ENCODE data around the gene ARHGAP40. TPM values are rescaled to one million over a fixed set of nuclear protein-coding genes. Genes with fewer than 3 reads are reported as not detected.

Gene ARHGAP40
- total and polyA plus RNA-seq, 2 experiments from 2014 or later = 0.21 TPM; not detected in 1

GRCh38 chr20:38697306-38697705, 95.7 kb downstream of the ARHGAP40 start (continued):
- TF ChIP-seq ZNF462 (CRISPR knock-in tag; IDR thresholded peaks at IDR 0.05) (no peak), NANOG (IDR thresholded peaks at IDR 0.05; ENCODE audit: borderline replicate concordance) (no peak), ZNF331 (CRISPR knock-in tag; IDR thresholded peaks at IDR 0.05; ENCODE audit: low read depth) (no peak), POLR2AphosphoS5 (IDR thresholded peaks at IDR 0.05; ENCODE audit: low read depth) (no peak)

GRCh38 chr20:38698541-38698940, 96.9 kb downstream of the ARHGAP40 start:
- H3K79me2 ChIP-seq (replicated peaks; ENCODE audit: insufficient read depth) = no peaks in the 10 kb centered on the region
- no peaks in the 10 kb centered on the region for H4K20me1 ChIP-seq (replicated peaks; ENCODE audit: insufficient read depth)
- no peak overlapping the region for H3K4me3 ChIP-seq
- peaks cover 6% of the 10 kb centered on the region; the same call in 1 of the 2 replicates for H3K4me1 ChIP-seq (ENCODE audit: insufficient read depth)
- H3F3A ChIP-seq (replicated peaks; ENCODE audit: low read depth) = no peaks in the 10 kb centered on the region
- H3K36me3 ChIP-seq (ENCODE audit: insufficient read depth) = no peaks in the 10 kb centered on the region
- 0 out of 3 replicates have a peak, but pooled peaks cover 2% of the 10 kb centered on the region for H3K4me1 Mint-ChIP-seq
- H3K9me2 ChIP-seq (ENCODE audit: insufficient read depth) = no peaks in the 10 kb centered on the region
- no peak overlapping the region for H3K27ac ChIP-seq (ENCODE audit: low read depth)
- ATAC-seq = no peak
- no peak overlapping the region for H2AFZ ChIP-seq
- TF ChIP-seq CTCF (conservative IDR thresholded peaks at IDR 0.05; ENCODE audit: low read depth in 2 of 2) (no peak), ETS1 (IDR thresholded peaks at IDR 0.05) (no peak), JUNB (IDR thresholded peaks at IDR 0.05; ENCODE audit: unreplicated experiment) (no peak), POLR2AphosphoS5 (IDR thresholded peaks at IDR 0.05; ENCODE audit: low read depth) (no peak), STAT1 (IDR thresholded peaks at IDR 0.05; ENCODE audit: unreplicated experiment) (no peak), ZNF331 (CRISPR knock-in tag; IDR thresholded peaks at IDR 0.05; ENCODE audit: low read depth) (no peak)
- H3K27me3 ChIP-seq (ENCODE audit: insufficient read depth) = no peaks in the 10 kb centered on the region
- H3K4me3 Mint-ChIP-seq = no peak overlapping the region
- H3K4me2 ChIP-seq = no peak overlapping the region
- no peak for DNase-seq (ENCODE audit: low spot score)
- H3K36me3 Mint-ChIP-seq (ENCODE audit: low read depth) = no peaks in the 10 kb centered on the region
- H3K27ac Mint-ChIP-seq = no peak overlapping the region
- no peaks in the 10 kb centered on the region for H3K9me3 Mint-ChIP-seq
- peaks cover 3% of the 10 kb centered on the region for H3K27me3 Mint-ChIP-seq (ENCODE audit: insufficient read depth, low read depth, poor library complexity)
